Measurements from ENCODE around the gene CACNA1C. TPM values are rescaled to one million over a fixed set of nuclear protein-coding genes. Genes with fewer than 3 reads are reported as not detected.
A peak's percentile ranks its signal among the peaks of the same experiment; 100 is the strongest.

CACNA1C gene
- total RNA-seq, 1 donor from 2014 or later, result 102 TPM

DNA sequence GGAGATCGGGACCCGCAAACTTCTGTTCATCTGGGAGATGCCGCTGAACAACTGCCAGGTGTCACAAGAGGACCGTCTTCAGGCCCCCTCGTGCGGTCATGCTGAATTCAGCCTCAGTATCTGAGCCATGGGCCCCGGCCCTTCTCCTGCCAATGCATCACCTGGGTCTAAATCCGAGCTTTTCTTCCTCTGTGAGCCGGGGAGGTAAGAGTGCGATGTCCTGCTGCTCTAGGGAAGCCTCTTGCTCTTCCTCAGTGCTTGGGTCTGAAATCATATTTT lies 586.2 kb downstream of the CACNA1C start:
- no peak overlapping the region for H3K27ac ChIP-seq
- TF ChIP-seq, protein P1, sequence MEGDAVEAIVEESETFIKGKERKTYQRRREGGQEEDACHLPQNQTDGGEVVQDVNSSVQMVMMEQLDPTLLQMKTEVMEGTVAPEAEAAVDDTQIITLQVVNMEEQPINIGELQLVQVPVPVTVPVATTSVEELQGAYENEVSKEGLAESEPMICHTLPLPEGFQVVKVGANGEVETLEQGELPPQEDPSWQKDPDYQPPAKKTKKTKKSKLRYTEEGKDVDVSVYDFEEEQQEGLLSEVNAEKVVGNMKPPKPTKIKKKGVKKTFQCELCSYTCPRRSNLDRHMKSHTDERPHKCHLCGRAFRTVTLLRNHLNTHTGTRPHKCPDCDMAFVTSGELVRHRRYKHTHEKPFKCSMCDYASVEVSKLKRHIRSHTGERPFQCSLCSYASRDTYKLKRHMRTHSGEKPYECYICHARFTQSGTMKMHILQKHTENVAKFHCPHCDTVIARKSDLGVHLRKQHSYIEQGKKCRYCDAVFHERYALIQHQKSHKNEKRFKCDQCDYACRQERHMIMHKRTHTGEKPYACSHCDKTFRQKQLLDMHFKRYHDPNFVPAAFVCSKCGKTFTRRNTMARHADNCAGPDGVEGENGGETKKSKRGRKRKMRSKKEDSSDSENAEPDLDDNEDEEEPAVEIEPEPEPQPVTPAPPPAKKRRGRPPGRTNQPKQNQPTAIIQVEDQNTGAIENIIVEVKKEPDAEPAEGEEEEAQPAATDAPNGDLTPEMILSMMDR (IDR thresholded peaks at IDR 0.05), result no peak
- H3K9me3 ChIP-seq, result no peaks in the 10 kb centered on the region
- H3K36me3 ChIP-seq, result peaks cover 5 to 35% of the 10 kb centered on the region in 2 donors
- intact Hi-C loops (cut with DNase I), result no loop called here
- no peaks in the 10 kb centered on the region for H3K27me3 ChIP-seq
- DNase-seq (ENCODE audit: low spot score in 2 of 2), result peak in 1 of 2 donors; percentile 31
- no peak overlapping the region for H3K4me3 ChIP-seq
- H3K4me1 ChIP-seq, result peaks cover 12 to 22% of the 10 kb centered on the region in 2 donors

DNA sequence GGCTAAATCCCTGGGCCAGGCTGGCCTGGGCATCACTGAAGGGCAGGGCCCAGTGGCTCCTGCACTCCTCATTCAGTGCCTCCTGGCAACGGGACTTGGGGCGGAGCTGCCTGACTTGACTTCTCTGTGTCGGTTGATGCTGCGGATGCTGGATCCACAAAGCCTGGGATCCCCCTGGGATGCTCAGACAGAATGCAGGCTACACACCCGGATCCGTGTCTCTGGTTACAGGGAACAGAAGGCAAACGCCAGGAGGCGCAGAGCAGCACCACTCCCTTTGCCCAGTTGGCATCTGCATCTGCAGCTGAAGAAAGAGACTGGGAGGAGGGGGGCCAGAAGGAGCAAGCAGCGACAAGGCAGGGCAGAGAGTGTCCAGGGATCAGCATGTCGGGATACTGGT lies 587.5 kb downstream of the CACNA1C start:
- peak overlapping the region; percentile 75 to 85 for H3K27ac ChIP-seq
- peaks cover 12 to 22% of the 10 kb centered on the region in 2 donors for H3K4me1 ChIP-seq
- H3K27me3 ChIP-seq, result no peaks in the 10 kb centered on the region
- TF ChIP-seq, protein P1 (IDR thresholded peaks at IDR 0.05), result peak; percentile 3 to 48 (median 24)
- H3K4me3 ChIP-seq, result peak overlapping the region in 1 of 2 donors; percentile 9
- DNase-seq (ENCODE audit: low spot score in 2 of 2), result no peak
- intact Hi-C loops (cut with DNase I), result no loop called here
- peaks cover 0 to 26% of the 10 kb centered on the region in 2 donors for H3K36me3 ChIP-seq
- no peaks in the 10 kb centered on the region for H3K9me3 ChIP-seq

DNA sequence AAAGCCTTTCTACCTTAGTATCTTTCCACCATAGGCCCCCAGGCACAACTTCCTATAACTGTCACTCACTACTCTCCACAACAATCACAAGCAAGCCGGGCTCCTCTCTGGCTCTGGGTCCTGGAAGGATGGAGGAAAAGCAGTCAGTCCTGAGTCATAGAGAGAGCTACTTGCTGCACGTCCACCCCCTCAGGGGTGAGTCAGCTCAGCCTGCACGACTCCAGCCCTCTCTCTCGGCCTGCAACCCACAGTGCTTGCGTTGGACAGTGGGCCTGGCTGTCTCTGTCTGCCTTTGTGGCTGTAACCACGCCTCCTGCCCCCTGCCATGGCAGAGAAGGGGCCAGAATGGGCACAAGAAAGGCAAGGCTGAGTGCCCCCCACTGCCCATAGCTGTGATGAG lies 587.9 kb downstream of the CACNA1C start:
- H3K27ac ChIP-seq, result peak overlapping the region; percentile 75 to 85
- intact Hi-C loops (cut with DNase I), result no loop called here
- H3K4me3 ChIP-seq, result peak overlapping the region in 1 of 2 donors; percentile 9
- H3K27me3 ChIP-seq, result no peaks in the 10 kb centered on the region
- TF ChIP-seq, protein P1 (IDR thresholded peaks at IDR 0.05), result no peak
- H3K9me3 ChIP-seq, result no peaks in the 10 kb centered on the region
- H3K4me1 ChIP-seq, result peaks cover 12 to 22% of the 10 kb centered on the region in 2 donors
- peak; percentile 71 to 91 for DNase-seq (ENCODE audit: low spot score in 2 of 2)
- peaks cover 0 to 25% of the 10 kb centered on the region in 2 donors for H3K36me3 ChIP-seq

DNA sequence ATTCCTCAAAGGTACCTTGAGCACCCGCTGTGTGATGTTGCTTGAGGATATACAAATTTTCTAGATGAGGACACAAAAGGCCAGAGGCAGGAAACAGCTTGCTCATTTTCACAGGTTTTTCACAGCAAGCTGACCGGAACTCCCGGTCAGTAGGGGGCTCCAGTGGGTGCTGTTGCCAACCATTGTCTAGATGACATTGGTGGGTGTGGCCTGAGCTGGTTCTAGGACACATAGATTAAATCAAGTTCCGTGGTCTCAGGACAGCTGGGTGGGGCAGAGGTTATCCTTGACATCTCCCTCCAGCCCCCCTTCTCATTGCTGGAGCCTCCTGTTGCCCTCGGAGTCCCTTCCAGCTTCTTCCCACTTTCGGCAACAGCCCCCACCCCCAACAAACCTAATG lies 588.4 kb downstream of the CACNA1C start:
- TF ChIP-seq, protein P1 (IDR thresholded peaks at IDR 0.05), result peak in 1 of 3 experiments; percentile 5
- peak in 1 of 2 donors; percentile 65 for DNase-seq (ENCODE audit: low spot score in 2 of 2)
- no peak overlapping the region for H3K4me3 ChIP-seq
- intact Hi-C loops (cut with DNase I), result no loop called here
- H3K9me3 ChIP-seq, result no peaks in the 10 kb centered on the region
- H3K36me3 ChIP-seq, result peaks cover 0 to 23% of the 10 kb centered on the region in 2 donors
- peaks cover 12 to 22% of the 10 kb centered on the region in 2 donors for H3K4me1 ChIP-seq
- H3K27ac ChIP-seq, result peak overlapping the region; percentile 75 to 85
- H3K27me3 ChIP-seq, result no peaks in the 10 kb centered on the region

DNA sequence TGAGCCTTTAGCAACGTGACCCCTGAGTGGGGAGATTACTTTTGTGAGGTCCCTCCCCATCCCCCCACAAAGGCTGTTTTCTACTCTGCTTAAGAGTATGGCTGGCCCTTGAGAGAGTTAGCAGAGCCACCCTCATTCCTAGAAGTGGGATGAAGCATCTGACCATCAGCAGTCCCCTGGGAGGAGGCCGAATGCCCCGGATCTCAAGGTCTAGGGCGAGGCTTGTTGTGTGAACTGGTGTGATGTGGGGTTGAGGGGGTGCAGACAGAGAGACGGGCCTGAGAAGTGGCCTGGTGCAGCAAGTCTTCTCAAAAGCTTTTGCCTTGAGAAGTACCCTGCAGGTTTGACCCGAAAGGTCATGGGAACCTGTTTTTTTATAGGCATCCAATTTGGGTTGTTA lies 589.0 kb downstream of the CACNA1C start:
- Histone ChIP-seq H3K4me1 (peaks cover 12 to 18% of the 10 kb centered on the region in 2 donors), H3K4me3 (no peak overlapping the region), H3K36me3 (peaks cover 0 to 23% of the 10 kb centered on the region in 2 donors), H3K27ac (peak overlapping the region; percentile 75 to 85), H3K9me3 (no peaks in the 10 kb centered on the region), H3K27me3 (no peaks in the 10 kb centered on the region)
- intact Hi-C loops (cut with DNase I), result no loop called here
- TF ChIP-seq, protein P1 (IDR thresholded peaks at IDR 0.05), result no peak
- peak in 1 of 2 donors; percentile 59 for DNase-seq (ENCODE audit: low spot score in 2 of 2)
